GM08714 (cell line): Measurements from ENCODE around the gene TECRL.

ENCODE experiments used
- H3K4me3 ChIP-seq: fragments of 200-500 bp; sonication (Bioruptor generic); 2 replicates; pipeline ENCODE4 v1.5.1; 2014; ENCODE audit warnings: mild to moderate bottlenecking, low read length, inconsistent platforms
- ZNF274 ChIP-seq: IDR thresholded peaks from 2 replicates; pipeline ENCODE4 v1.6.1; 2012; ENCODE audit warnings: mild to moderate bottlenecking, low read depth, low read length

The TECRL gene

DNA sequence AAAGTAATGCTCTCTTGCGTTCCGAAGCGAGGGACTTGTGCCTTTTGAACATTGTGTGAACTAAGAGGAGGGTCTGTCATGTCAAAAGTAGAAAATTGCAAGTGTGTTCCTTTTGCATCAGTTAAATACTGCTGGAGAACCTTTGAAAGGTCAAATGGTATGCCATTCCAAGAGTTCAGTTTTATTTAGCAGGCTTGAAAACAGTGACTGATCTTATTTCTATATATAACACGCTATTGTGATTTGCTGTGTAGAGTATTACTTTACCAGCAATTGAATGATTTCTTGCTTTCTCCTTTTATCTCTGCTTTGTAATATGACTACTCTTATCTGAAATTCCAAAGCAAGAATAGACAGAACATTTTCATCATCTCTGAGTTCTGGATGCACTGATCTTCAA is at the start of gene TECRL:
TECRL (minus strand) TSS at position 151 of the 400 bp plus-strand sequence; CDS start at position 52, 99 bp downstream.
- H3K4me3 ChIP-seq = no peak within 1 kb of the TSS
- no peak for TF ChIP-seq ZNF274

DNA sequence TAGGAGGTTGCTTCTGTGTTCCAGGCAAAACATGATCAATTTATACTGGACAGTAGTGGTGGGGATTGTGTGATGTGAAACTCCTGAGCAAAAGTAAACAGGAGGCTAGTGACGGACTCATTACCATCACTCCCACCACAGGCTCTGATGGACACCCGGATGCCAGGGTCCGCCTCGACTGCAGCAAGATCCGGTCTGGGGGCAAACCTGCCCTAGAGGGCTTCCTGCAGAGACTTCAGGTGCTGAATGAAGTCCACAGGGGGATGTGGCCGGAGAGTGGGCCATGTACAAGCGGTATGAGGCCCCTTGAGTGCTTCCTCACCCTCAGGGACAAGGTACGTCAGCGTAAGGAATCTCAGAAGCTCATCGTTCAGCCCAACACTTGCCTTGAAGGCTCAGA is 23.4 kb upstream of the TECRL start:
- no peak overlapping the region for H3K4me3 ChIP-seq
- TF ChIP-seq ZNF274 = no peak

GRCh38 chr4:64430933-64431332 is 21.7 kb upstream of the TECRL start:
- TF ChIP-seq ZNF274 = no peak

GRCh38 chr4:64417974-64418373 is 8.7 kb upstream of the TECRL start:
- H3K4me3 ChIP-seq = no peak overlapping the region
- no peak for TF ChIP-seq ZNF274

More at GRCh38 chr4:64430933-64431332, 21.7 kb upstream of the TECRL start:
- H3K4me3 ChIP-seq = no peak overlapping the region

- no peak for TF ChIP-seq ZNF274
- H3K4me3 ChIP-seq = no peak overlapping the region
These were observed 2.2 kb downstream of the TECRL start for GRCh38 chr4:64407000-64407399.

DNA sequence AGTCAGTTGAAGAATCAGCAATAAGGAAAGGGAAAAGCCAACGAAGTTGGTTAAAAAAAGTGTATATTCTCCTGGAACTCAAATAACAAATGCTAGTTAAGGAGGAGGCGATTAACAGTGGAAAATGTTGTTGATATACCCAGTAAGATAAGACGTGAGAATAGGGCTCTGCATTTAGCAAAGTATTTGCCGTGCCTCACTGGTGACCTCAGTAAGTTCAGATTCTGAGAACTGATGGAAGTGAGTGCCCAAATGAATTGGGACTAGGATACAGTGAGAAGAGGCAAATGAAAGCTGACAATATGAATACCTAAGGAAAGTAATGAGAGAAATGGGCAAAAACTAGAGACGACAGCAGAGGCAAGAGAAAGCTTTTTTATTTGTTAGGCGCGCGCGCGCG is 3.5 kb downstream of the TECRL start:
- no peak for TF ChIP-seq ZNF274
- H3K4me3 ChIP-seq = no peak overlapping the region

GRCh38 chr4:64402684-64403083 is 6.6 kb downstream of the TECRL start:
- no peak for TF ChIP-seq ZNF274
- H3K4me3 ChIP-seq = no peak overlapping the region

DNA sequence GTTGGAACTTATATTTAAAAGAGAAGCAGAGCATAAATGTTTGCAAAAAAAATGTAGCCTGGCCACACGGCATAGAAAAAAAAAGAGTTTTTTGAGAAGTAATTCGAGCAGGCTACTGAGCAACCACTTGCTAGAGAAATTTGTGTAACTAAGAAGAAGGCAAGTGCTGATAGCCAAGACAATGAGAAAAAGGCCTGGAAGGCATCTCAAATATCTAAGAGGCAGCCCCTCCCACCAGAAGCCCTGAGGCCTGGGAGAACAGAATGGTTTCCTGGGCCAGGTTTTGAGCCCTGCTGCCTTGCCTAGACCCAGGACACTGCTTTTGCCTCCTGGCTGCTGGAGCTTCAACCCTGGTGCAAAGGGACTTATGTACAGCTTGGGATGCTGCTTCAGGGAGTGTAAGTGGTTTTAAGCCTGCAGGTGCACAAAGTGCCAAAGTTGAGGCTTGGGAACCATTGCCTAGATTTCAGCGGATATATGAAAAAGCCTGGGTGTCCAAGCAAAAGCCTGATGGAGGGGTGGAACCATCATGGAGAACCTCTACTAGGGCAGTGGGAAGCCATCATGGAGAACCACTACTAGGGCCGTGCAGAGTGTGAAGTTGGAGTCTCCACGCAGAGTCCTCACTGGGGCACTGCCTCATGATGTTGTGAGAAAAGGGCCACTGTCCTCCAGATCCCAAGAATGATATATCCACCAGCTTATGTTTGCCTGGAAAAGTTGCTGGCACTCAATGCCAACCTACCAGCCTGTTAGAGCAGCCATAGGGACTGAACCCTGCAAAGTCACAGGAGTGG is 9.7 kb downstream of the TECRL start:
- no peak overlapping the region for H3K4me3 ChIP-seq
- no peak for TF ChIP-seq ZNF274

DNA sequence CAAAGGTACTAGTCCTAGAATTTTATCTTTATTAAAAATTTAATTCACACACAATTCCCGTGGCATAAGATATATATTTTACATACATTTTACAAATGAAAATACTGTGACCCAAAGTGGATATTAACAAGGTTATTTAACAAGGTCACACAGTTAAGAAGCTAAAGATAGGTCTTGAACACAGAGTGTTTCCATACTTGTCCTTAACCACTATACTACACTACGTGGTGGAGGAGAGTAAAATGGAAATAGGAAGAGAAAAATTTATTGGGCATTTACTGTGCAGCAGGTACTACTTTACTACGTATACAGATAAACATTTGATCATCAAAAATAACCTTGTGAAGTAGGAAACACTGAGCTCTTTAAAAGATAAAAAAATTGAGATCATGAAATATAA is 14.8 kb downstream of the TECRL start:
- no peak overlapping the region for H3K4me3 ChIP-seq
- TF ChIP-seq ZNF274 = no peak

- H3K4me3 ChIP-seq = no peak overlapping the region
These were observed 21.0 kb downstream of the TECRL start for GRCh38 chr4:64388252-64388651.

GRCh38 chr4:64385220-64385619 is 24.0 kb downstream of the TECRL start:
- no peak for TF ChIP-seq ZNF274

More at GRCh38 chr4:64388252-64388651, 21.0 kb downstream of the TECRL start:
- no peak for TF ChIP-seq ZNF274

GRCh38 chr4:64384237-64385203 is 24.7 kb downstream of the TECRL start:
- no peak for TF ChIP-seq ZNF274
- H3K4me3 ChIP-seq = no peak overlapping the region

More at GRCh38 chr4:64385220-64385619, 24.0 kb downstream of the TECRL start:
- H3K4me3 ChIP-seq = no peak overlapping the region

DNA sequence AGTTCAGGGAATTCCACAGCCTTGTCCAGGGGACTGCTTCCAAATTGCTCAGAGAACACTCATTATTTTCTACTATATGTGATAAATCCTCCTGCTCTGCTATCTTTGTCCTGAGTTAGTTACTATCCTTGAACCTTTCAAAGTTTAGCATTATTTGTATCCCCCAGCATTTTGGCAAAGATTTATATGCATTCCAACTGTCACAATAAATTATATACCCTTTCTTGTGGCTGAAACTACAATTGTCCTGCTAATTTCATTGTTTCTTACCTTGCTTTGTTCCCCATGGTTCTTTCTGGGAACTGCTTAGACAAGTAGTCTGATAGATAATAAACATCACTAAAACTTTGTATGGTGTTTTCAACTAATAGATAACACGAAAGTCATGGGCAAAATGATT is 40.5 kb downstream of the TECRL start:
- TF ChIP-seq ZNF274 = no peak
- H3K4me3 ChIP-seq = no peak overlapping the region

DNA sequence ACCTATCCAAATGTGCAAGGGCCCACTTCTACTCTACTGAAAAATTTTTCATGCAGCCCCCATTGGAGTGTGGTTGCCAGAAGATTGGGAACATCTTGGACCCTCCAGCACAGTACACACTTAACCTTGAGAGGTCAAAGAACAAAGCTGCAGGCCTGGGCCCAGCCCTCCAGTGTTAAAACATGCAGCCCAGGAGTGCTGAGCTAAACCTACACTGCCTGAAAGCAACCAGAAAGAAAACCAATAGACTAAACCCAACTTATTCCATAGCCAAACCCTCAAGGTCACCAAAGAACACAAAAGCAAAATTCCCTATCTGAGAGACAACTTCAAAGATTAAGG is 47.9 kb downstream of the TECRL start:
- no peak overlapping the region for H3K4me3 ChIP-seq
- TF ChIP-seq ZNF274 = no peak
